HepG2 (cell line): Measurements from ENCODE around the gene MDP1. TPM values are rescaled to one million over a fixed set of nuclear protein-coding genes. Genes with fewer than 3 reads are reported as not detected.

Source experiments
- EEA1 ChIP-seq: sonication (generic); formaldehyde crosslinking; IDR thresholded peaks from 2 replicates; pipeline ENCODE4 v1.5.1; 2020; ENCODE audit warnings: mild to moderate bottlenecking, missing genetic modification reagents, borderline replicate concordance
- HOMEZ ChIP-seq: IDR thresholded peaks from 2 replicates; pipeline ENCODE4 v1.6.1; 2016; ENCODE audit warnings: low read depth
- MTERF4 ChIP-seq: sonication (generic); formaldehyde crosslinking; IDR thresholded peaks from 2 replicates; pipeline ENCODE4 v1.8.0; 2023; ENCODE audit warnings: mild to moderate bottlenecking, missing genetic modification reagents
- NR2C2 ChIP-seq: sonication (generic); formaldehyde crosslinking; IDR thresholded peaks from 2 replicates; pipeline ENCODE4 v1.4.0; 2020; ENCODE audit warnings: missing genetic modification reagents, mild to moderate bottlenecking, moderate library complexity, borderline replicate concordance
- RAD21 ChIP-seq: fragments of 450-650 bp; formaldehyde crosslinking; IDR thresholded peaks from 2 replicates; pipeline ENCODE4 v1.5.0; 2020; ENCODE audit warnings: mild to moderate bottlenecking
- SMARCE1 ChIP-seq: fragments of 450-650 bp; IDR thresholded peaks from 2 replicates; pipeline ENCODE4 v1.6.1; 2017; ENCODE audit warnings: borderline replicate concordance
- SP5 ChIP-seq: IDR thresholded peaks from 2 replicates; pipeline ENCODE4 v1.6.1; 2016; ENCODE audit warnings: low read depth, borderline replicate concordance
- ZC3H13 ChIP-seq: sonication (generic); formaldehyde crosslinking; IDR thresholded peaks from 2 replicates; pipeline ENCODE4 v1.8.1; 2023; ENCODE audit warnings: mild to moderate bottlenecking, missing genetic modification reagents, moderate library complexity
- ZNF383 ChIP-seq: sonication (generic); formaldehyde crosslinking; IDR thresholded peaks from 2 replicates; pipeline ENCODE4 v1.4.0; 2020; ENCODE audit warnings: missing genetic modification reagents, mild to moderate bottlenecking, borderline replicate concordance
- ZNF501 ChIP-seq: sonication (generic); formaldehyde crosslinking; IDR thresholded peaks from 2 replicates; pipeline ENCODE4 v1.5.1; 2020; ENCODE audit warnings: mild to moderate bottlenecking, moderate library complexity, missing genetic modification reagents
- ZNF576 ChIP-seq: sonication (generic); formaldehyde crosslinking; IDR thresholded peaks from 2 replicates; pipeline ENCODE4 v1.4.0; 2020; ENCODE audit warnings: mild to moderate bottlenecking, missing genetic modification reagents
- ZNF629 ChIP-seq: sonication (generic); formaldehyde crosslinking; conservative IDR thresholded peaks from 2 replicates; pipeline ENCODE4 v1.5.0; 2020; ENCODE audit warnings: missing genetic modification reagents
- ZNF704 ChIP-seq: sonication (generic); formaldehyde crosslinking; IDR thresholded peaks from 2 replicates; pipeline ENCODE4 v1.8.1; 2023; ENCODE audit warnings: mild to moderate bottlenecking, inconsistent platforms, moderate library complexity, missing genetic modification reagents, borderline replicate concordance
- ZSCAN31 ChIP-seq: sonication (generic); formaldehyde crosslinking; IDR thresholded peaks from 2 replicates; pipeline ENCODE4 v1.5.0; 2020; ENCODE audit warnings: low read depth, mild to moderate bottlenecking, missing genetic modification reagents
- polyA plus RNA-seq, 8 experiments: library from polyadenylated mRNA; depleted of rRNA in 3 of 8; stranded (reverse) in 7 of 8; unstranded in 1 of 8; fragments of >200 nt; fragmentation: Illumina TruSeq in 4 of 8; extraction: Trizol in 4 of 8; gene quantifications; 2 replicates each; pipeline versions ENCODE4 v1.2.1 to v1.2.3, GENCODE V29; 2011 to 2016; ENCODE audit warnings: low read depth in 4 of 8, missing spikeins in 1 of 8, mixed read lengths in 1 of 8; ENCODE audit not compliant: insufficient read depth in 1 of 8
- total RNA-seq, 5 experiments: library from RNA; depleted of rRNA; stranded (reverse); fragments of >200 nt; fragmentation: Illumina TruSeq; extraction: Trizol; gene quantifications; 2 replicates each; pipeline ENCODE4 v1.2.3, GENCODE V29; 2016; ENCODE audit warnings: low read depth in 1 of 5
- TF ChIP-seq, protein P1 (sequence below): IDR thresholded peaks from 2 replicates; pipeline ENCODE4 v1.6.1; 2016; ENCODE audit warnings: missing compliant biosample characterization, missing genetic modification reagents, borderline replicate concordance
- TF ChIP-seq, protein P2 (sequence below): sonication (generic); formaldehyde crosslinking; IDR thresholded peaks from 2 replicates; pipeline ENCODE4 v1.4.0; 2020; ENCODE audit warnings: missing genetic modification reagents, borderline replicate concordance
- TF ChIP-seq, protein P3 (sequence below): IDR thresholded peaks from 2 replicates; pipeline ENCODE4 v1.6.1; 2016; ENCODE audit warnings: missing genetic modification reagents, missing compliant biosample characterization
- TF ChIP-seq, protein P4 (sequence below): sonication (generic); formaldehyde crosslinking; IDR thresholded peaks from 2 replicates; pipeline ENCODE4 v1.5.1; 2020; ENCODE audit warnings: mild to moderate bottlenecking, missing genetic modification reagents

MDP1 gene
- total and polyA plus RNA-seq, 2 of the 13 experiments (the other 11 are each of a cell fraction or from before 2014, with no cell fraction given), result 44.1 to 48.7 TPM

DNA sequence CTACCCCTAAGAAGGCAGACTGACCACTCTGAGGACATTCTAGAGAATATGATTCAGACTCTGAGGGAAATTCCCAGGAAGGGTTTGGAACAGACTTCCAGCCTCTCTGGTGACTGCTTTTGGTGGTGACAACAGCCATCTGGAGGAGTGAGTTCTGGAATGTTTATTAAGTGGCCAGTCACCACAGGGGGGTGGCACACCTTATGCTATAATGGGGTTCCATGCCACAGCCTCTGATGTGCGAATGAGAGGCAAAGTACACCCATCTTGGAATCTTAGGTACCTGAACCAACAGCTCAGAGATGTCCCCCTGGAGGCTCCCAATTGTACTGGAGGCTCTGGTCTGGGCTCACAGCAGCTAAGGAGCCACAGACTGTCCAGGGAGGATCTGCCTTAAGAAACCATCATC, 36.0 kb upstream of the MDP1 start (continued):
- TF ChIP-seq, protein P1, sequence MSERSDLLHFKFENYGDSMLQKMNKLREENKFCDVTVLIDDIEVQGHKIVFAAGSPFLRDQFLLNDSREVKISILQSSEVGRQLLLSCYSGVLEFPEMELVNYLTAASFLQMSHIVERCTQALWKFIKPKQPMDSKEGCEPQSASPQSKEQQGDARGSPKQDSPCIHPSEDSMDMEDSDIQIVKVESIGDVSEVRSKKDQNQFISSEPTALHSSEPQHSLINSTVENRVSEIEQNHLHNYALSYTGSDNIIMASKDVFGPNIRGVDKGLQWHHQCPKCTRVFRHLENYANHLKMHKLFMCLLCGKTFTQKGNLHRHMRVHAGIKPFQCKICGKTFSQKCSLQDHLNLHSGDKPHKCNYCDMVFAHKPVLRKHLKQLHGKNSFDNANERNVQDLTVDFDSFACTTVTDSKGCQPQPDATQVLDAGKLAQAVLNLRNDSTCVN, result no peak
- TF ChIP-seq ZNF576 (no peak), SP5 (CRISPR knock-in tag) (no peak), SMARCE1 (no peak), NR2C2 (CRISPR knock-in tag) (no peak), ZNF704 (no peak), ZC3H13 (CRISPR knock-in tag) (no peak), EEA1 (CRISPR knock-in tag) (no peak), ZNF501 (0 out of 2 replicates have a peak, but pooled peaks have one; percentile 15), MTERF4 (CRISPR knock-in tag) (no peak), ZNF383 (no peak), RAD21 (no peak), ZNF629 (CRISPR knock-in tag) (no peak), HOMEZ (CRISPR knock-in tag) (no peak), ZSCAN31 (CRISPR knock-in tag) (no peak)
- TF ChIP-seq, protein P2, sequence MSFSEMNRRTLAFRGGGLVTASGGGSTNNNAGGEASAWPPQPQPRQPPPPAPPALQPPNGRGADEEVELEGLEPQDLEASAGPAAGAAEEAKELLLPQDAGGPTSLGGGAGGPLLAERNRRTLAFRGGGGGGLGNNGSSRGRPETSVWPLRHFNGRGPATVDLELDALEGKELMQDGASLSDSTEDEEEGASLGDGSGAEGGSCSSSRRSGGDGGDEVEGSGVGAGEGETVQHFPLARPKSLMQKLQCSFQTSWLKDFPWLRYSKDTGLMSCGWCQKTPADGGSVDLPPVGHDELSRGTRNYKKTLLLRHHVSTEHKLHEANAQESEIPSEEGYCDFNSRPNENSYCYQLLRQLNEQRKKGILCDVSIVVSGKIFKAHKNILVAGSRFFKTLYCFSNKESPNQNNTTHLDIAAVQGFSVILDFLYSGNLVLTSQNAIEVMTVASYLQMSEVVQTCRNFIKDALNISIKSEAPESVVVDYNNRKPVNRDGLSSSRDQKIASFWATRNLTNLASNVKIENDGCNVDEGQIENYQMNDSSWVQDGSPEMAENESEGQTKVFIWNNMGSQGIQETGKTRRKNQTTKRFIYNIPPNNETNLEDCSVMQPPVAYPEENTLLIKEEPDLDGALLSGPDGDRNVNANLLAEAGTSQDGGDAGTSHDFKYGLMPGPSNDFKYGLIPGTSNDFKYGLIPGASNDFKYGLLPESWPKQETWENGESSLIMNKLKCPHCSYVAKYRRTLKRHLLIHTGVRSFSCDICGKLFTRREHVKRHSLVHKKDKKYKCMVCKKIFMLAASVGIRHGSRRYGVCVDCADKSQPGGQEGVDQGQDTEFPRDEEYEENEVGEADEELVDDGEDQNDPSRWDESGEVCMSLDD (CRISPR knock-in tag), result no peak
- TF ChIP-seq, protein P3, sequence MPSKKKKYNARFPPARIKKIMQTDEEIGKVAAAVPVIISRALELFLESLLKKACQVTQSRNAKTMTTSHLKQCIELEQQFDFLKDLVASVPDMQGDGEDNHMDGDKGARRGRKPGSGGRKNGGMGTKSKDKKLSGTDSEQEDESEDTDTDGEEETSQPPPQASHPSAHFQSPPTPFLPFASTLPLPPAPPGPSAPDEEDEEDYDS, result no peak
- TF ChIP-seq, protein P4, sequence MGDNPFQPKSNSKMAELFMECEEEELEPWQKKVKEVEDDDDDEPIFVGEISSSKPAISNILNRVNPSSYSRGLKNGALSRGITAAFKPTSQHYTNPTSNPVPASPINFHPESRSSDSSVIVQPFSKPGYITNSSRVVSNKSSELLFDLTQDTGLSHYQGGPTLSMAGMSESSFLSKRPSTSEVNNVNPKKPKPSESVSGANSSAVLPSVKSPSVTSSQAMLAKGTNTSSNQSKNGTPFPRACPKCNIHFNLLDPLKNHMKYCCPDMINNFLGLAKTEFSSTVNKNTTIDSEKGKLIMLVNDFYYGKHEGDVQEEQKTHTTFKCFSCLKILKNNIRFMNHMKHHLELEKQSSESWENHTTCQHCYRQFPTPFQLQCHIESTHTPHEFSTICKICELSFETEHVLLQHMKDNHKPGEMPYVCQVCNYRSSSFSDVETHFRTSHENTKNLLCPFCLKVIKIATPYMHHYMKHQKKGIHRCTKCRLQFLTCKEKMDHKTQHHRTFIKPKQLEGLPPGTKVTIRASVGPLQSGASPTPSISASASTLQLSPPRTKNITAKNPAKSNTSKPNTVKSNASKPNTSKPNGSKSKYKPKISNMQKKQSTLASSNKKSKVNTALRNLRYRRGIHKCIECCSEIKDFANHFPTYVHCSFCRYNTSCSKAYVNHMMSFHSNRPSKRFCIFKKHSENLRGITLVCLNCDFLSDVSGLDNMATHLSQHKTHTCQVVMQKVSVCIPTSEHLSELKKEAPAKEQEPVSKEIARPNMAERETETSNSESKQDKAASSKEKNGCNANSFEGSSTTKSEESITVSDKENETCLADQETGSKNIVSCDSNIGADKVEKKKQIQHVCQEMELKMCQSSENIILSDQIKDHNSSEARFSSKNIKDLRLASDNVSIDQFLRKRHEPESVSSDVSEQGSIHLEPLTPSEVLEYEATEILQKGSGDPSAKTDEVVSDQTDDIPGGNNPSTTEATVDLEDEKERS (CRISPR knock-in tag), result no peak; the same call in 1 of the 2 replicates
